Thymus (tissue), 11 donors: ENCODE data around the gene PLEKHO2. TPM values are rescaled to one million over a fixed set of nuclear protein-coding genes. Genes with fewer than 3 reads are reported as not detected.
A peak's percentile ranks its signal among the peaks of the same experiment; 100 is the strongest.

Source experiments
- DNase-seq, 9 donors: peaks; one replicate each; pipeline ENCODE4 v3.0.0-alpha.2; 2013; ENCODE audit warnings: low spot score in 9 of 9, low read depth in 6 of 9, missing footprints in 1 of 9
- H3K27ac ChIP-seq, 2 donors: one replicate each; pipeline ENCODE4 v1.5.1; 2013; ENCODE audit warnings: control low read depth in 1 of 2, low read depth in 1 of 2, low read length in 1 of 2, mild to moderate bottlenecking in 1 of 2, moderate library complexity in 1 of 2
- H3K27me3 ChIP-seq, 2 donors: one replicate each; pipeline ENCODE4 v1.5.1; 2013; ENCODE audit warnings: low read length in 1 of 2; ENCODE audit not compliant: control insufficient read depth in 2 of 2, insufficient read depth in 1 of 2
- H3K36me3 ChIP-seq, 2 donors: one replicate each; pipeline ENCODE4 v1.5.1; 2013; ENCODE audit warnings: low read length in 1 of 2, mild to moderate bottlenecking in 1 of 2, moderate library complexity in 1 of 2; ENCODE audit not compliant: control insufficient read depth in 2 of 2, insufficient read depth in 2 of 2
- H3K4me1 ChIP-seq, 2 donors: one replicate each; pipeline ENCODE4 v1.5.1; 2013; ENCODE audit warnings: low read length in 2 of 2; ENCODE audit not compliant: control insufficient read depth in 2 of 2, insufficient read depth in 2 of 2
- H3K4me3 ChIP-seq, 2 donors: one replicate each; pipeline ENCODE4 v1.5.1; 2013; ENCODE audit warnings: low read length in 2 of 2, control low read depth in 1 of 2, mild to moderate bottlenecking in 1 of 2
- H3K9me3 ChIP-seq, 2 donors: one replicate each; pipeline ENCODE4 v1.5.1; 2013; ENCODE audit warnings: low read length in 1 of 2, mild to moderate bottlenecking in 1 of 2; ENCODE audit not compliant: control insufficient read depth in 2 of 2, insufficient read depth in 1 of 2
- WGBS: extraction: QIAGEN DNeasy Blood & Tissue Kit; methylation state at CpG from one replicate; pipeline ENCODE4 v1.1.7; 2013; 5-methylcytosine and 5-hydroxymethylcytosine counted together
- polyA plus RNA-seq: library from polyadenylated mRNA; stranded (reverse); fragments of 200-250 nt; gene quantifications from one replicate; pipeline ENCODE4 v1.2.3, GENCODE V29; 2013
- total RNA-seq: library from RNA; stranded (reverse); fragments of 120-200 nt; gene quantifications from one replicate; pipeline ENCODE4 v1.2.4, GENCODE V29; 2013
- donor health status: healthy.

Gene PLEKHO2
- total and polyA plus RNA-seq, 2 donors, result 18.2 to 18.7 TPM

DNA sequence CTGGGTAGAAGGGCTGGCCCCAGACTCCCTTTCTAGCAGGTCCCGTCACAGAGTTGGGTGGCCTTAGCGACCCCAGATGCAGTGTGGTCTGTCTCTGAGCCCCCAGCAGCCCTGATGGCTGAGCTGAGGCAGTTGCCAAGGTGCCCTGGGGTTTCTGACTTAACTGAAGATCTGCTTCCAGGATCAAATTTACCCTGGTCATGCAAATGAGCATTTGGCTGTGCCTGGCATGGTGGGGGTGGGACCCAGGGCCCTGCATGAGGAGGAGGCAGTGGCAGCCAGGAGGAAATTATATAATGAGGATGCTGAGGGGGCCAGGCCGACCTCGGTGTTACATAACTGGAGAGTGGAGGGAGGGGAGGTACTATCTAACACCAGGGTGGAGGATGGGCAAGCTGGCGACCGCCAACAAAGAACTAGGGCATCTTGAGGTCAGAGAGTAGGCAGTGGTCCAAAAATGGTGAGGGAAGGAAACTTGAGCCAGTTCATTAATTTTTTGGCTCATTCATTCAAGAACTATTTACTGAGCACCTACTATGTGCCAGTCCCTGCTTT is 16.4 kb downstream of the PLEKHO2 start:
- Histone ChIP-seq H3K27me3 (no peaks in the 10 kb centered on the region), H3K27ac (peak overlapping the region; percentile 25 to 28), H3K4me1 (peaks cover 0 to 34% of the 10 kb centered on the region in 2 donors), H3K36me3 (peaks cover 71 to 73% of the 10 kb centered on the region in 2 donors), H3K4me3 (no peak overlapping the region), H3K9me3 (no peaks in the 10 kb centered on the region)
- no peak for DNase-seq
- WGBS, result 71% methylated on average over 6 of the region's 6 CpGs

DNA sequence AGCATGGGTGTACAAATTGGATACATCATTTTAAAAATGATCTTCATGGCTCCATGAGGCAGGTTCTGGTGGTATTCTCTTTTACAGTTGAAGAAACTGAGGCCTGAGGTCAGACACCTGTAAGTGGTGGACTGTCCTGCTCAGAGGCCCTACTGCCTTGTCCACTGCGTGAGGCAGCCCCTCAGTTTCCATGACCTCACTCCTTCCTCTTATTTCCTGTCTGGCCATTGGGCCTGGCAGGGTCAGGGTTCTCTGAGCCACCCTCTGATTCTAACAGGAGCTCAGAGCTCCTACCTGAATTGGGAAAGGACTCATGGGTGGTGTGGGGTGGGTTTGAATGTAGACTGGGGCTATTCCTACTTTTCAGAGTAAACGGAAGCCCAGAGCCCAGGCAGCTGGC is 17.5 kb downstream of the PLEKHO2 start:
- Histone ChIP-seq H3K9me3 (no peaks in the 10 kb centered on the region), H3K4me1 (peaks cover 0 to 38% of the 10 kb centered on the region in 2 donors), H3K36me3 (peaks cover 63 to 68% of the 10 kb centered on the region in 2 donors), H3K27me3 (no peaks in the 10 kb centered on the region), H3K27ac (no peak overlapping the region), H3K4me3 (no peak overlapping the region)
- 97% methylated on average over 2 of the region's 2 CpGs for WGBS
- DNase-seq, result no peak

DNA sequence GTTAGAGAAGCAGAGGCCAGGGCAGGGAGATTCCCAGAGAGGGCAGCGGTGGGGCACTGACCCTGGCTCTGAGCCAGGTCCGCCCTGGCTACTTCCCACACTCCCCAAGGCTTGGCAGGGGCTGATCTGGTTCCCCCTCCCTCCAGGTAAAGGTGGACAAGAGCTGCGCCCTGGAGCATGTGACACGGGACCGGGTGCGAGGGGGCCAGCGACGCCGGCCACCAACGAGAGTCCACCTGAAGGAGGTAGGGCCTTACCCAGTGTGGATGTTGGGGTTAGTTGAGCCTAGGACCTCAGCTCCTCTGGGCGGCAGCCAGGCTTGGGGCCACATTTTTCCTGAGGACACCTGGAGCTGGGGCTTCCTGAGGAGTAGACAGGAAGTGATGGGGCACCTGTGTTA is 19.6 kb downstream of the PLEKHO2 start:
- Histone ChIP-seq H3K9me3 (no peaks in the 10 kb centered on the region), H3K27ac (no peak overlapping the region), H3K4me3 (no peak overlapping the region), H3K4me1 (peaks cover 0 to 48% of the 10 kb centered on the region in 2 donors), H3K27me3 (no peaks in the 10 kb centered on the region), H3K36me3 (peaks cover 65 to 70% of the 10 kb centered on the region in 2 donors)
- 98% methylated on average over 11 of the region's 11 CpGs for WGBS
- no peak for DNase-seq

DNA sequence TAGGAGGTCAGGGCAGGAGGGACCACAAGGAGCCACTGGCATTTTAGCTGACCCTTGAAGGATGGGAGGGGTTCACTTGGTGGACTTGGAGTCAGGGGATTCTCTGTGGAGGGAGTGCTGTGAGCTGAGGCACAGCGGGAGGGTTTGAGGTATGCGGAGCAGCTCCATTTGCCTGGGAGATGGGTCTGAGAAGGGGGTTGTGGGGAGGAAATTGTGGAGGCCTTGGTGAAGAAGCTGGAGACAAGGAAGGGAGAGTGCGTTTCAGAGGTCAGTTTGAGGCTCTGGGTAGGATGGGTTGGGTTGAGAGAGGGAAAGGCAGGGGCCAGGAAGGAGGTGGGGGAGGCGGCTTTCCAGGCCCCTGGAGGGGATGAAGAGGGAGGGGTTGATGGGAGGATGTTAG is 20.2 kb downstream of the PLEKHO2 start:
- WGBS, result 97% methylated on average over 4 of the region's 4 CpGs
- H3K36me3 ChIP-seq, result peaks cover 68 to 69% of the 10 kb centered on the region in 2 donors
- no peak overlapping the region for H3K27ac ChIP-seq

DNA sequence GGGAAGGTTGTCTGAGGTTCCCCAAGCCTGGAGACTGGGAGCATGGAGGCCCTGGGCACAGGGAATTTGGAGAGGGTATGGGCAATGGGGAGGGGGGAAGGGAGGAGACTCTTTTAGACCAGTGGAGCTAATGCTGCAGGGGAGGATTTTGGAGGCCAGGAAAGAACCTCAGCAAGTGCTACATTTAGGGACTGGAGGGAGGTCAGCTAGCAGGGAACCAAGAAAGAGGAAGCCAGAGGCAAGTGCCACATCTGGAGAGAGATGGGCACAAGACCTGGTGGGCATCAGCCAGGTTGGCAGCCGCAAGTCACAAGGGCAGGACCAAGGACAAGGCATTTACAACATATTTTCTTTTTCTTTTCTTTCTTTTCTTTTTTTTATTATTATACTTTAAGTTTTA is 20.7 kb downstream of the PLEKHO2 start:
- no peak for DNase-seq
- Histone ChIP-seq H3K36me3 (peaks cover 71 to 72% of the 10 kb centered on the region in 2 donors), H3K9me3 (no peaks in the 10 kb centered on the region), H3K27ac (no peak overlapping the region), H3K27me3 (no peaks in the 10 kb centered on the region), H3K4me1 (peaks cover 0 to 40% of the 10 kb centered on the region in 2 donors), H3K4me3 (no peak overlapping the region)
- 98% methylated on average over 1 of the region's 1 CpG for WGBS

More for the DNA sequence above, 20.2 kb downstream of the PLEKHO2 start:
- no peak for DNase-seq
- no peak overlapping the region for H3K4me3 ChIP-seq
- H3K4me1 ChIP-seq, result peaks cover 0 to 43% of the 10 kb centered on the region in 2 donors
- no peaks in the 10 kb centered on the region for H3K27me3 ChIP-seq
- no peaks in the 10 kb centered on the region for H3K9me3 ChIP-seq

DNA sequence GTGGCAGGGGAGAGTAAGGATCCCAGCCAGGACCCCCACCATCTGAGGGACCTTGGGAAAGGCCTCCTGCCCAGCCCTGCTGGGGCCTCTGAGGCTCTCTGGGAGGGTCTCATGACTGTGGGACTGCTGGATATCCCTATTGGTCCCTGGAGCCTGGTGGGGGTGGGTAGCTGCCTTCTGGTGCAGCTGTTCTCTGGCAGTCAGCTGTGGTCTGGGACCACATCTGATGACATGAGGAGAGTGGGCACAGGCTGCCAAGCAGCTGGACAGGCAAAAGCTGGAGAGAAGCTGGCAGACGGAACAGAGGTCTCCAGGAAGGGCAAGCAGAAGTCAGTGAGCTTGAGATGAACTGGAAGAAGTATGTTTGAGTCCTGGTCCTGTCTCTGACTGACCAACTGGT is 22.4 kb downstream of the PLEKHO2 start:
- no peaks in the 10 kb centered on the region for H3K27me3 ChIP-seq
- WGBS, result 91% methylated on average over 1 of the region's 1 CpG
- no peak overlapping the region for H3K4me3 ChIP-seq
- H3K4me1 ChIP-seq, result peaks cover 0 to 31% of the 10 kb centered on the region in 2 donors
- H3K9me3 ChIP-seq, result peaks cover 0 to 2% of the 10 kb centered on the region in 2 donors
- no peak for DNase-seq
- peaks cover 64 to 67% of the 10 kb centered on the region in 2 donors for H3K36me3 ChIP-seq
- no peak overlapping the region for H3K27ac ChIP-seq

DNA sequence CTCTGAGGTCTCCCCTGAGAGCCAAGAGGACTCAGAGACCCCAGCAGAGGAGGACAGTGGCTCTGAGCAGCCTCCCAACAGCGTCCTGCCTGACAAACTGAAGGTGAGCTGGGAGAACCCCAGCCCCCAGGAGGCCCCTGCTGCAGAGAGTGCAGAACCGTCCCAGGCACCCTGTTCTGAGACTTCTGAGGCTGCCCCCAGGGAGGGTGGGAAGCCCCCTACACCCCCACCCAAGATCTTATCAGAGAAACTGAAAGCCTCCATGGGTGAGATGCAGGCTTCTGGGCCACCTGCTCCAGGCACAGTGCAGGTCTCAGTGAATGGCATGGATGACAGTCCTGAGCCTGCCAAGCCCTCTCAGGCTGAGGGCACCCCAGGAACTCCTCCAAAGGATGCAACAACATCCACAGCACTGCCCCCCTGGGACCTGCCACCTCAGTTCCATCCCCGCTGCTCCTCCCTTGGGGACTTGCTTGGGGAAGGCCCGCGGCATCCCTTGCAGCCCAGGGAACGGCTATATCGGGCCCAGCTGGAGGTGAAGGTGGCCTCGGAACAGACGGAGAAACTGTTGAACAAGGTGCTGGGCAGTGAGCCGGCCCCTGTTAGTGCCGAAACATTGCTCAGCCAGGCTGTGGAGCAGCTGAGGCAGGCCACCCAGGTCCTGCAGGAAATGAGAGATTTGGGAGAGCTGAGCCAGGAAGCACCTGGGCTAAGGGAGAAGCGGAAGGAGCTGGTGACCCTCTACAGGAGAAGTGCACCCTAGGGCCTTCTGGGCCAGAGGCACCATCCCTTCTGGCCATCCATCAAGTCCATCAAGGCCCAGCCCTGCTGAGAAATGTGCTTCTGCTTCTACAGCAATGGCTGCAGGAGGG is 23.6 kb downstream of the PLEKHO2 start:
- Histone ChIP-seq H3K9me3 (peaks cover 0 to 10% of the 10 kb centered on the region in 2 donors), H3K4me3 (no peak overlapping the region), H3K27me3 (no peaks in the 10 kb centered on the region), H3K27ac (no peak overlapping the region), H3K4me1 (peaks cover 0 to 34% of the 10 kb centered on the region in 2 donors), H3K36me3 (peaks cover 51 to 55% of the 10 kb centered on the region in 2 donors)
- peak in 1 of 9 donors; percentile 39 for DNase-seq
- 88% methylated on average over 12 of the region's 12 CpGs for WGBS

DNA sequence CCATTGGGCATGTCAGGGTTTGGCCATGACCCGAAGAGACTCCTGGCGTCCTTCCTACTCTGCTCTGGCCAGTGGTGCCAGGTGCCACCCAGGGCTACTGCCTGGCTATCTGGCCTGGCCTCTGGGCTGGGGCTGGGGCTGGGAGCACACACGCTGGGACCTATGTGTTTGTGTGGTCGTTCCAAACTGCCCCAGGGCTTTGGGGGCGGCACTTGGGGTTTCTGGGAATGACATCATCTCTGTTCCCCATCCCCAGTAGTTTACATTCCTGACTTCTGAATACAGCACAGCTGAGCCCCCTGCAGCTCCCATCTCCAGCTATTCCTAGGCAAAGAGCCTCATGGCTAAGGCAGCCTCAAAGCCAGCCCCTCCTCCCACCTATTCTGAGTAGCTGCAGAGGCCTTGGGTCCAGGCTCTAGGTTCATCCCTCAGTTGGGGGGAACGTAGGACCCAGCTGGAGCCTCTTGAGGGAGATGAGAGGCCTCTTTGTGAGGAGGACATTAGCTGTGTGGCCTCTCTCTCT is 24.3 kb downstream of the PLEKHO2 start:
- no peak overlapping the region for H3K27ac ChIP-seq
- H3K36me3 ChIP-seq, result peaks cover 44 to 48% of the 10 kb centered on the region in 2 donors
- H3K27me3 ChIP-seq, result no peaks in the 10 kb centered on the region
- peaks cover 0 to 13% of the 10 kb centered on the region in 2 donors for H3K9me3 ChIP-seq
- DNase-seq, result no peak
- 95% methylated on average over 6 of the region's 6 CpGs for WGBS
- H3K4me3 ChIP-seq, result no peak overlapping the region
- H3K4me1 ChIP-seq, result peaks cover 0 to 34% of the 10 kb centered on the region in 2 donors

DNA sequence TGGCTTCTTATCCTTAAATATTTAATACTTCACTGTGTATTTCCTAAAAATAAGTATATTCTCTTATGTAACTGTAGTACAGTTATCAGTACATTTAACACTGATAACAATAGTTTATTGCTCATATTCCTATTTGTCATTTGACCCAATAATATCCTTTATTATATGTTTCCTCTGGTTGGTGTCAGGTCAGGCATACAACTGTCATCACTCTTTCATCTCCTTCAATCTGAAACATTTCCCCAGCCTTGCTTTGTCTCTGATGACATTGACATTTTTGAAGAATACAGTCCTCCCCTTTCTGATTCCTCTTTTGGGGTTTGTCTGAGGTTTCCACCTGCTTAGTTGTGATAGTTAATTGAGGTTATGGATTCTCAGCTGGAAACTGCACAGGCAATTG is 27.8 kb downstream of the PLEKHO2 start:
- no peak overlapping the region for H3K27ac ChIP-seq
- no peak for DNase-seq
- H3K9me3 ChIP-seq, result peaks cover 0 to 13% of the 10 kb centered on the region in 2 donors
- peaks cover 29 to 30% of the 10 kb centered on the region in 2 donors for H3K36me3 ChIP-seq
- H3K4me3 ChIP-seq, result no peak overlapping the region
- H3K4me1 ChIP-seq, result peaks cover 0 to 31% of the 10 kb centered on the region in 2 donors
- H3K27me3 ChIP-seq, result no peaks in the 10 kb centered on the region
